Measurements from ENCODE around the gene HOXA3. TPM values are rescaled to one million over a fixed set of nuclear protein-coding genes. Genes with fewer than 3 reads are reported as not detected.

Gene HOXA3
- total RNA-seq, 3 donors from 2014 or later (not counting 1 experiment from before 2014, with no cell fraction given): 0.32 to 0.78 (median 0.35) TPM

GRCh38 chr7:27151341-27151930 lies 947 bp downstream of the HOXA3 start:
- Mint-ChIP-seq H3K4me1 (peaks cover 39 to 49% of the 10 kb centered on the region in 2 donors), H3K4me3 (peak overlapping the region; percentile 89), H3K27ac (peak overlapping the region; percentile 4 to 64), H3K9me3 (no peaks in the 10 kb centered on the region), H3K27me3 (ENCODE audit: low read depth in 2 of 2) (peaks cover 72 to 75% of the 10 kb centered on the region in 2 donors), H3K36me3 (no peaks in the 10 kb centered on the region)
- peaks cover 85% of the 10 kb centered on the region for H3K27me3 ChIP-seq (ENCODE audit: control insufficient read depth, insufficient read depth, low read length)
- intact Hi-C loops (cut with micrococcal nuclease): loop anchor here (1.0 to 5.0 kb wide), 4 partner anchors 10 to 1287 kb away; partner anchors contain the start of genes HOXA1 and HOXA11
- no peak for TF ChIP-seq CTCF (IDR thresholded peaks at IDR 0.05)
- no peak for ATAC-seq
- H3K4me3 ChIP-seq (ENCODE audit: low read length): peak overlapping the region; percentile 29
- DNase-seq: no peak
- 2% methylated on average over 26 of the region's 27 CpGs for WGBS (ENCODE audit: insufficient coverage)
- no peaks in the 10 kb centered on the region for H3K9me3 ChIP-seq (ENCODE audit: control insufficient read depth, insufficient read depth, low read length)
- H3K4me1 ChIP-seq (ENCODE audit: control insufficient read depth, insufficient read depth, low read length): peaks cover 75% of the 10 kb centered on the region
- no peak overlapping the region for H3K27ac ChIP-seq (ENCODE audit: low read length)
- no peaks in the 10 kb centered on the region for H3K36me3 ChIP-seq (ENCODE audit: control insufficient read depth, insufficient read depth, low read length)

GRCh38 chr7:27150568-27151340 lies 1.6 kb downstream of the HOXA3 start:
- Mint-ChIP-seq H3K4me1 (peaks cover 34 to 44% of the 10 kb centered on the region in 2 donors), H3K4me3 (peak overlapping the region; percentile 89), H3K36me3 (no peaks in the 10 kb centered on the region), H3K27ac (peak overlapping the region; percentile 4 to 64), H3K27me3 (ENCODE audit: low read depth in 2 of 2) (peaks cover 72 to 74% of the 10 kb centered on the region in 2 donors), H3K9me3 (no peaks in the 10 kb centered on the region)
- peaks cover 68% of the 10 kb centered on the region for H3K4me1 ChIP-seq (ENCODE audit: control insufficient read depth, insufficient read depth, low read length)
- WGBS (ENCODE audit: insufficient coverage): under 1% methylated on average over 58 of the region's 58 CpGs
- TF ChIP-seq CTCF (IDR thresholded peaks at IDR 0.05): peak; percentile 90
- H3K27me3 ChIP-seq (ENCODE audit: control insufficient read depth, insufficient read depth, low read length): peaks cover 80% of the 10 kb centered on the region
- peak; percentile 86 to 91 (median 87) for ATAC-seq
- DNase-seq: peak; percentile 68 to 85
- no peaks in the 10 kb centered on the region for H3K36me3 ChIP-seq (ENCODE audit: control insufficient read depth, insufficient read depth, low read length)
- no peaks in the 10 kb centered on the region for H3K9me3 ChIP-seq (ENCODE audit: control insufficient read depth, insufficient read depth, low read length)
- H3K27ac ChIP-seq (ENCODE audit: low read length): peak overlapping the region; percentile 11
- H3K4me3 ChIP-seq (ENCODE audit: low read length): peak overlapping the region; percentile 30
- intact Hi-C loops (cut with micrococcal nuclease): loop anchor here (1.0 to 5.0 kb wide), 4 partner anchors 11 to 1286 kb away; partner anchors contain the start of genes HOXA1 and HOXA11

GRCh38 chr7:27149842-27150567 lies 2.4 kb downstream of the HOXA3 start:
- DNase-seq: no peak
- WGBS (ENCODE audit: insufficient coverage): 22% methylated on average over 11 of the region's 13 CpGs
- Histone ChIP-seq H3K36me3 (ENCODE audit: control insufficient read depth, insufficient read depth, low read length) (no peaks in the 10 kb centered on the region), H3K27ac (ENCODE audit: low read length) (peak overlapping the region; percentile 11), H3K27me3 (ENCODE audit: control insufficient read depth, insufficient read depth, low read length) (peaks cover 72% of the 10 kb centered on the region), H3K4me3 (ENCODE audit: low read length) (peak overlapping the region; percentile 30), H3K4me1 (ENCODE audit: control insufficient read depth, insufficient read depth, low read length) (peaks cover 61% of the 10 kb centered on the region), H3K9me3 (ENCODE audit: control insufficient read depth, insufficient read depth, low read length) (no peaks in the 10 kb centered on the region)
- Mint-ChIP-seq H3K4me3 (peak overlapping the region; percentile 89), H3K27me3 (ENCODE audit: low read depth in 2 of 2) (peaks cover 72 to 75% of the 10 kb centered on the region in 2 donors), H3K9me3 (no peaks in the 10 kb centered on the region), H3K36me3 (no peaks in the 10 kb centered on the region), H3K4me1 (peaks cover 32 to 37% of the 10 kb centered on the region in 2 donors), H3K27ac (peak overlapping the region; percentile 4 to 64)
- ATAC-seq: peak in 1 of 3 donors; percentile 4
- no peak for TF ChIP-seq CTCF (IDR thresholded peaks at IDR 0.05)
- intact Hi-C loops (cut with micrococcal nuclease): loop anchor here (2.0 to 5.0 kb wide), 3 partner anchors 37 to 1285 kb away; partner anchors contain the start of genes HOXA1 and HOXA11
